ENCODE measurements around the gene GALNTL6. TPM values are rescaled to one million over a fixed set of nuclear protein-coding genes. Genes with fewer than 3 reads are reported as not detected.
A peak's percentile ranks its signal among the peaks of the same experiment; 100 is the strongest.

Gene GALNTL6
- total and polyA plus RNA-seq, 2 experiments from 2014 or later = not detected

GRCh38 chr4:172819353-172819752 is 1006.1 kb downstream of the GALNTL6 start:
- no peak for TF ChIP-seq CTCF (IDR thresholded peaks at IDR 0.05; ENCODE audit: low read depth, low read length)
- Histone ChIP-seq H3K36me3 (no peaks in the 10 kb centered on the region), H3K27ac (no peak overlapping the region), H3K9me3 (ENCODE audit: low read depth) (no peaks in the 10 kb centered on the region), H3K4me3 (no peak overlapping the region), H3K4me1 (ENCODE audit: low read depth) (no peaks in the 10 kb centered on the region), H3K27me3 (no peaks in the 10 kb centered on the region)
- no peak for DNase-seq (ENCODE audit: low read depth in 1 of 2, low spot score in 1 of 2)

GRCh38 chr4:172822331-172822730 is 1009.1 kb downstream of the GALNTL6 start:
- DNase-seq (ENCODE audit: low read depth in 1 of 2, low spot score in 1 of 2) = no peak
- Histone ChIP-seq H3K36me3 (no peaks in the 10 kb centered on the region), H3K9me3 (ENCODE audit: low read depth) (no peaks in the 10 kb centered on the region), H3K27ac (no peak overlapping the region), H3K4me3 (no peak overlapping the region), H3K27me3 (no peaks in the 10 kb centered on the region), H3K4me1 (ENCODE audit: low read depth) (no peaks in the 10 kb centered on the region)
- TF ChIP-seq CTCF (IDR thresholded peaks at IDR 0.05; ENCODE audit: low read depth, low read length) = no peak

- H3K9me3 ChIP-seq (ENCODE audit: low read depth) = no peaks in the 10 kb centered on the region
- H3K27me3 ChIP-seq = no peaks in the 10 kb centered on the region
- no peaks in the 10 kb centered on the region for H3K36me3 ChIP-seq
- no peak for DNase-seq (ENCODE audit: low read depth in 1 of 2, low spot score in 1 of 2)
- no peak overlapping the region for H3K27ac ChIP-seq
- no peaks in the 10 kb centered on the region for H3K4me1 ChIP-seq (ENCODE audit: low read depth)
- no peak for TF ChIP-seq CTCF (IDR thresholded peaks at IDR 0.05; ENCODE audit: low read depth, low read length)
- no peak overlapping the region for H3K4me3 ChIP-seq
These were observed 1013.1 kb downstream of the GALNTL6 start for GRCh38 chr4:172826346-172826745.

GRCh38 chr4:172826861-172827260 is 1013.7 kb downstream of the GALNTL6 start:
- no peaks in the 10 kb centered on the region for H3K9me3 ChIP-seq (ENCODE audit: low read depth)
- no peaks in the 10 kb centered on the region for H3K27me3 ChIP-seq
- DNase-seq (ENCODE audit: low read depth in 1 of 2, low spot score in 1 of 2) = no peak
- no peaks in the 10 kb centered on the region for H3K4me1 ChIP-seq (ENCODE audit: low read depth)
- H3K4me3 ChIP-seq = no peak overlapping the region
- H3K27ac ChIP-seq = no peak overlapping the region
- TF ChIP-seq CTCF (IDR thresholded peaks at IDR 0.05; ENCODE audit: low read depth, low read length) = no peak
- H3K36me3 ChIP-seq = no peaks in the 10 kb centered on the region

- H3K27me3 ChIP-seq = no peaks in the 10 kb centered on the region
- DNase-seq (ENCODE audit: low read depth in 1 of 2, low spot score in 1 of 2) = peak; percentile 24 to 34
- no peaks in the 10 kb centered on the region for H3K4me1 ChIP-seq (ENCODE audit: low read depth)
- H3K9me3 ChIP-seq (ENCODE audit: low read depth) = no peaks in the 10 kb centered on the region
- no peak overlapping the region for H3K4me3 ChIP-seq
- no peaks in the 10 kb centered on the region for H3K36me3 ChIP-seq
- H3K27ac ChIP-seq = no peak overlapping the region
- TF ChIP-seq CTCF (IDR thresholded peaks at IDR 0.05; ENCODE audit: low read depth, low read length) = no peak
These were observed 1017.1 kb downstream of the GALNTL6 start for GRCh38 chr4:172830295-172830764.

- no peak overlapping the region for H3K27ac ChIP-seq
These were observed 1023.5 kb downstream of the GALNTL6 start for GRCh38 chr4:172836661-172837060.

More at GRCh38 chr4:172836661-172837060, 1023.5 kb downstream of the GALNTL6 start:
- Histone ChIP-seq H3K4me1 (ENCODE audit: low read depth) (no peaks in the 10 kb centered on the region), H3K27me3 (no peaks in the 10 kb centered on the region), H3K36me3 (no peaks in the 10 kb centered on the region), H3K4me3 (no peak overlapping the region), H3K9me3 (ENCODE audit: low read depth) (no peaks in the 10 kb centered on the region)
- DNase-seq (ENCODE audit: low read depth in 1 of 2, low spot score in 1 of 2) = no peak
- TF ChIP-seq CTCF (IDR thresholded peaks at IDR 0.05; ENCODE audit: low read depth, low read length) = no peak

Measured in cardiac muscle cell (in vitro differentiated cells and primary cell).